WTC11 (cell line): ENCODE results near the gene CCNG2. TPM values are rescaled to one million over a fixed set of nuclear protein-coding genes. Genes with fewer than 3 reads are reported as not detected.

Experiments used
- ATAC-seq: fragments of 200-7000 bp; cut with Tn5 transposase; 2 replicates; pipeline ENCODE4 v1.10.0; 2021; ENCODE audit warnings: mild to moderate bottlenecking, moderate library complexity
- CTCF ChIA-PET: fragments of 300-600 bp; sonication (Branson Sonifier 250); formaldehyde crosslinking; loops from one replicate; lab custom pipeline; 2021; ENCODE audit warnings: antibody characterized with exemption; lab: Charles Lee
- POLR2A ChIA-PET: fragments of 350-600 bp; sonication (Branson Sonifier 250); formaldehyde crosslinking; loops from one replicate; lab custom pipeline; 2021; ENCODE audit warnings: antibody characterized with exemption; lab: Charles Lee
- DNase-seq: peaks from one replicate; pipeline ENCODE4 v3.0.0; 2021; ENCODE audit warnings: low spot score
- H3K27ac Mint-ChIP-seq: 2 replicates; pipeline ENCODE4 v1.8.0; 2021; ENCODE audit warnings: mixed read lengths
- H3K27me3 Mint-ChIP-seq: 2 replicates; pipeline ENCODE4 v1.8.0; 2021; ENCODE audit warnings: low read depth, mild to moderate bottlenecking, moderate library complexity, mixed read lengths
- H3K36me3 Mint-ChIP-seq: 2 replicates; pipeline ENCODE4 v1.8.0; 2021; ENCODE audit warnings: mixed read lengths
- H3K4me1 Mint-ChIP-seq: 2 replicates; pipeline ENCODE4 v1.8.0; 2022; ENCODE audit warnings: mixed read lengths
- H3K4me3 Mint-ChIP-seq: 2 replicates; pipeline ENCODE4 v1.8.0; 2021; ENCODE audit warnings: mild to moderate bottlenecking, moderate library complexity, mixed read lengths
- H3K9me3 Mint-ChIP-seq: 2 replicates; pipeline ENCODE4 v1.8.0; 2021; ENCODE audit warnings: mixed read lengths
- AR ChIP-seq: fragments of 250-450 bp; sonication (Bioruptor Pico); IDR thresholded peaks from 2 replicates; pipeline ENCODE4 v1.9.0; 2021; ENCODE audit warnings: mild to moderate bottlenecking
- ATF3 ChIP-seq: sonication (generic); formaldehyde crosslinking; conservative IDR thresholded peaks from 2 replicates; pipeline ENCODE4 v1.8.1; 2022; ENCODE audit warnings: mild to moderate bottlenecking, missing genetic modification reagents
- CBFB ChIP-seq: sonication (generic); formaldehyde crosslinking; IDR thresholded peaks from 2 replicates; pipeline ENCODE4 v1.8.1; 2022; ENCODE audit warnings: mild to moderate bottlenecking, low read depth, missing genetic modification reagents
- CREB1 ChIP-seq: sonication (generic); formaldehyde crosslinking; IDR thresholded peaks from 2 replicates; pipeline ENCODE4 v1.8.0; 2023; ENCODE audit warnings: mild to moderate bottlenecking, missing genetic modification reagents
- EMX1 ChIP-seq: fragments of 250-450 bp; sonication (Bioruptor Pico); IDR thresholded peaks from 2 replicates; pipeline ENCODE4 v1.8.0; 2021; ENCODE audit warnings: mild to moderate bottlenecking
- FOXJ3 ChIP-seq: sonication (generic); formaldehyde crosslinking; IDR thresholded peaks from 2 replicates; pipeline ENCODE4 v1.9.0; 2021; ENCODE audit warnings: missing genetic modification reagents, mild to moderate bottlenecking, borderline replicate concordance
- GABPB1 ChIP-seq: sonication (generic); formaldehyde crosslinking; IDR thresholded peaks from 2 replicates; pipeline ENCODE4 v1.8.1; 2023; ENCODE audit warnings: mild to moderate bottlenecking, missing genetic modification reagents
- NR3C1 ChIP-seq: sonication (generic); formaldehyde crosslinking; conservative IDR thresholded peaks from 2 replicates; pipeline ENCODE4 v1.8.1; 2023; ENCODE audit warnings: low read depth, mild to moderate bottlenecking, missing genetic modification reagents
- PRRX2 ChIP-seq: fragments of 250-450 bp; sonication (Bioruptor Pico); IDR thresholded peaks from 2 replicates; pipeline ENCODE4 v1.8.0; 2021; ENCODE audit warnings: mild to moderate bottlenecking
- SP1 ChIP-seq: sonication (generic); formaldehyde crosslinking; conservative IDR thresholded peaks from 2 replicates; pipeline ENCODE4 v1.8.1; 2022; ENCODE audit warnings: missing genetic modification reagents
- ZNF121 ChIP-seq: sonication (generic); formaldehyde crosslinking; IDR thresholded peaks from 2 replicates; pipeline ENCODE4 v1.8.0; 2023; ENCODE audit warnings: missing genetic modification reagents
- ZNF219 ChIP-seq: sonication (generic); formaldehyde crosslinking; IDR thresholded peaks from 2 replicates; pipeline ENCODE4 v1.8.0; 2023; ENCODE audit warnings: missing genetic modification reagents, mild to moderate bottlenecking, borderline replicate concordance
- ZNF396 ChIP-seq: fragments of 250-450 bp; sonication (Bioruptor Pico); IDR thresholded peaks from 2 replicates; pipeline ENCODE4 v1.8.0; 2021; ENCODE audit warnings: mild to moderate bottlenecking, moderate library complexity, borderline replicate concordance
- ZSCAN18 ChIP-seq: fragments of 250-450 bp; sonication (Bioruptor Pico); IDR thresholded peaks from 2 replicates; pipeline ENCODE4 v2.1.2; 2022; ENCODE audit warnings: mild to moderate bottlenecking, moderate library complexity
- total RNA-seq: library from RNA; stranded (reverse); gene quantifications from 3 replicates; pipeline ENCODE4 v1.2.3, GENCODE V29; 2021
- TF ChIP-seq, protein P1 (sequence below): sonication (generic); formaldehyde crosslinking; IDR thresholded peaks from 2 replicates; pipeline ENCODE4 v1.8.0; 2022; ENCODE audit warnings: mild to moderate bottlenecking, missing genetic modification reagents
- TF ChIP-seq, protein P2 (sequence below): sonication (generic); formaldehyde crosslinking; IDR thresholded peaks from 2 replicates; pipeline ENCODE4 v1.8.1; 2022; ENCODE audit warnings: low read depth, mild to moderate bottlenecking, moderate library complexity, missing genetic modification reagents, borderline replicate concordance
- TF ChIP-seq, protein P3 (sequence below): sonication (generic); formaldehyde crosslinking; IDR thresholded peaks from 2 replicates; pipeline ENCODE4 v1.8.1; 2022; ENCODE audit warnings: mild to moderate bottlenecking, missing genetic modification reagents, moderate library complexity, borderline replicate concordance
- TF ChIP-seq, protein P4 (sequence below): sonication (generic); formaldehyde crosslinking; IDR thresholded peaks from 2 replicates; pipeline ENCODE4 v1.8.0; 2023; ENCODE audit warnings: mild to moderate bottlenecking, missing genetic modification reagents

Gene CCNG2
- total RNA-seq, 1 experiment from 2014 or later = 18.9 TPM

- ChIA-PET CTCF (interaction anchor here (1.3 to 1.7 kb wide), 2 partner anchors 37 to 77 kb away, joined by 4 to 5 read pairs; no protein-coding TSS in a partner anchor), POLR2A (interaction anchor here (0.6 kb wide), 1 partner anchor 23 kb away, joined by 3 read pairs; no protein-coding TSS in a partner anchor)
- Mint-ChIP-seq H3K27me3 (no peaks in the 10 kb centered on the region; the same call in 1 of the 2 replicates), H3K4me3 (no peak overlapping the region), H3K27ac (no peak overlapping the region), H3K4me1 (peaks cover 38% of the 10 kb centered on the region), H3K9me3 (peaks cover 19% of the 10 kb centered on the region), H3K36me3 (no peaks in the 10 kb centered on the region)
- DNase-seq (no peak), ATAC-seq (no peak)
- TF ChIP-seq, protein P1, sequence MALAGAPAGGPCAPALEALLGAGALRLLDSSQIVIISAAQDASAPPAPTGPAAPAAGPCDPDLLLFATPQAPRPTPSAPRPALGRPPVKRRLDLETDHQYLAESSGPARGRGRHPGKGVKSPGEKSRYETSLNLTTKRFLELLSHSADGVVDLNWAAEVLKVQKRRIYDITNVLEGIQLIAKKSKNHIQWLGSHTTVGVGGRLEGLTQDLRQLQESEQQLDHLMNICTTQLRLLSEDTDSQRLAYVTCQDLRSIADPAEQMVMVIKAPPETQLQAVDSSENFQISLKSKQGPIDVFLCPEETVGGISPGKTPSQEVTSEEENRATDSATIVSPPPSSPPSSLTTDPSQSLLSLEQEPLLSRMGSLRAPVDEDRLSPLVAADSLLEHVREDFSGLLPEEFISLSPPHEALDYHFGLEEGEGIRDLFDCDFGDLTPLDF (CRISPR knock-in tag) = no peak
- TF ChIP-seq, all 79 proteins: peak for 0
These were observed 30.2 kb upstream of the CCNG2 start for GRCh38 chr4:77126809-77127208.

DNA sequence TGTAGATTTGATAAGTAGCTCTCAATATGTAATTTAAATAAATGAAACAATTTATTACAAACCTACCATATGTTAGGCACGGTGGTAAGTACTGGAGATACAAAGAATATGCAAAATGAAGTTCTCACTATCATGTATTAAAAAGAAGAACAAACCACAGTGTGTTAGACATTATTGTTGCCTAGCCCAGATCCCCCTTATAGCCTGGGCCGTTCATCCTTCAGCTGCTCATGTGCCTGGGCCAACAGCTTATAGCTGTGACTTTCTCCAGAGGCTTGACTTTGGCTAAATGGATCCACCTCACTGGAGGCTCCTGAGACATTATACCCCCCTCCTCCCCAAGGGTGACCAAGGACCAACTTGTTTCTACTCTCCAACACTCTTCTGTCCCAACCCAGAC is 29.8 kb upstream of the CCNG2 start:
- TF ChIP-seq, protein P2, sequence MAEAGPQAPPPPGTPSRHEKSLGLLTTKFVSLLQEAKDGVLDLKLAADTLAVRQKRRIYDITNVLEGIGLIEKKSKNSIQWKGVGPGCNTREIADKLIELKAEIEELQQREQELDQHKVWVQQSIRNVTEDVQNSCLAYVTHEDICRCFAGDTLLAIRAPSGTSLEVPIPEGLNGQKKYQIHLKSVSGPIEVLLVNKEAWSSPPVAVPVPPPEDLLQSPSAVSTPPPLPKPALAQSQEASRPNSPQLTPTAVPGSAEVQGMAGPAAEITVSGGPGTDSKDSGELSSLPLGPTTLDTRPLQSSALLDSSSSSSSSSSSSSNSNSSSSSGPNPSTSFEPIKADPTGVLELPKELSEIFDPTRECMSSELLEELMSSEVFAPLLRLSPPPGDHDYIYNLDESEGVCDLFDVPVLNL (CRISPR knock-in tag) = no peak
- no peak for TF ChIP-seq GABPB1
- TF ChIP-seq ATF3 (CRISPR knock-in tag) = no peak
- no peak for TF ChIP-seq ZSCAN18 (CRISPR knock-in tag)
- no peak for TF ChIP-seq CBFB (CRISPR knock-in tag)
- TF ChIP-seq, protein P3, sequence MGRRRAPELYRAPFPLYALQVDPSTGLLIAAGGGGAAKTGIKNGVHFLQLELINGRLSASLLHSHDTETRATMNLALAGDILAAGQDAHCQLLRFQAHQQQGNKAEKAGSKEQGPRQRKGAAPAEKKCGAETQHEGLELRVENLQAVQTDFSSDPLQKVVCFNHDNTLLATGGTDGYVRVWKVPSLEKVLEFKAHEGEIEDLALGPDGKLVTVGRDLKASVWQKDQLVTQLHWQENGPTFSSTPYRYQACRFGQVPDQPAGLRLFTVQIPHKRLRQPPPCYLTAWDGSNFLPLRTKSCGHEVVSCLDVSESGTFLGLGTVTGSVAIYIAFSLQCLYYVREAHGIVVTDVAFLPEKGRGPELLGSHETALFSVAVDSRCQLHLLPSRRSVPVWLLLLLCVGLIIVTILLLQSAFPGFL = no peak
- no peak for TF ChIP-seq NR3C1 (CRISPR knock-in tag)
- TF ChIP-seq CREB1 = no peak
- POLR2A ChIA-PET = no interaction called here
- CTCF ChIA-PET = interaction anchor here (1.3 to 1.7 kb wide), 3 partner anchors 32 to 76 kb away, joined by 4 to 8 read pairs (median 5); no protein-coding TSS in a partner anchor
- no peak for DNase-seq
- H3K4me3 Mint-ChIP-seq = no peak overlapping the region
- no peak overlapping the region for H3K27ac Mint-ChIP-seq
- H3K27me3 Mint-ChIP-seq = no peaks in the 10 kb centered on the region; the same call in 1 of the 2 replicates
- no peak for ATAC-seq
- peaks cover 42% of the 10 kb centered on the region for H3K4me1 Mint-ChIP-seq
- no peaks in the 10 kb centered on the region for H3K36me3 Mint-ChIP-seq
- peaks cover 19% of the 10 kb centered on the region for H3K9me3 Mint-ChIP-seq

- Mint-ChIP-seq H3K36me3 (no peaks in the 10 kb centered on the region), H3K27ac (no peak overlapping the region), H3K27me3 (no peaks in the 10 kb centered on the region; the same call in 1 of the 2 replicates), H3K4me3 (no peak overlapping the region; the same call in 1 of the 2 replicates), H3K4me1 (peaks cover 42% of the 10 kb centered on the region), H3K9me3 (peaks cover 19% of the 10 kb centered on the region)
- no peak for DNase-seq
- ATAC-seq = peak; percentile 35
- ChIA-PET CTCF (interaction anchor here (1.1 to 1.7 kb wide), 2 partner anchors 33 to 56 kb away, joined by 3 to 8 read pairs; no protein-coding TSS in a partner anchor), POLR2A (interaction anchor here (0.8 kb wide), 1 partner anchor 29 kb away, joined by 4 read pairs; the partner anchor contains the start of gene CCNG2)
- TF ChIP-seq, protein P4, sequence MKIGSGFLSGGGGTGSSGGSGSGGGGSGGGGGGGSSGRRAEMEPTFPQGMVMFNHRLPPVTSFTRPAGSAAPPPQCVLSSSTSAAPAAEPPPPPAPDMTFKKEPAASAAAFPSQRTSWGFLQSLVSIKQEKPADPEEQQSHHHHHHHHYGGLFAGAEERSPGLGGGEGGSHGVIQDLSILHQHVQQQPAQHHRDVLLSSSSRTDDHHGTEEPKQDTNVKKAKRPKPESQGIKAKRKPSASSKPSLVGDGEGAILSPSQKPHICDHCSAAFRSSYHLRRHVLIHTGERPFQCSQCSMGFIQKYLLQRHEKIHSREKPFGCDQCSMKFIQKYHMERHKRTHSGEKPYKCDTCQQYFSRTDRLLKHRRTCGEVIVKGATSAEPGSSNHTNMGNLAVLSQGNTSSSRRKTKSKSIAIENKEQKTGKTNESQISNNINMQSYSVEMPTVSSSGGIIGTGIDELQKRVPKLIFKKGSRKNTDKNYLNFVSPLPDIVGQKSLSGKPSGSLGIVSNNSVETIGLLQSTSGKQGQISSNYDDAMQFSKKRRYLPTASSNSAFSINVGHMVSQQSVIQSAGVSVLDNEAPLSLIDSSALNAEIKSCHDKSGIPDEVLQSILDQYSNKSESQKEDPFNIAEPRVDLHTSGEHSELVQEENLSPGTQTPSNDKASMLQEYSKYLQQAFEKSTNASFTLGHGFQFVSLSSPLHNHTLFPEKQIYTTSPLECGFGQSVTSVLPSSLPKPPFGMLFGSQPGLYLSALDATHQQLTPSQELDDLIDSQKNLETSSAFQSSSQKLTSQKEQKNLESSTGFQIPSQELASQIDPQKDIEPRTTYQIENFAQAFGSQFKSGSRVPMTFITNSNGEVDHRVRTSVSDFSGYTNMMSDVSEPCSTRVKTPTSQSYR = no peak
- TF ChIP-seq EMX1 (CRISPR knock-in tag) = no peak
- TF ChIP-seq ZNF396 = no peak
- no peak for TF ChIP-seq ZNF219 (CRISPR knock-in tag)
- TF ChIP-seq ZNF121 (CRISPR knock-in tag) = no peak
- no peak for TF ChIP-seq AR (CRISPR knock-in tag)
- no peak for TF ChIP-seq SP1 (CRISPR knock-in tag)
- TF ChIP-seq FOXJ3 (CRISPR knock-in tag) = no peak
- TF ChIP-seq PRRX2 (CRISPR knock-in tag) = no peak
- TF ChIP-seq ATF3 (CRISPR knock-in tag) = no peak
These were observed 29.0 kb upstream of the CCNG2 start for GRCh38 chr4:77127837-77128621.
